Nephron progenitor cell (in vitro differentiated cells): Measurements from ENCODE around the gene PRKCZ.

Source experiments
- DNase-seq: peaks from one replicate; pipeline ENCODE4 v3.0.0; 2021
- H3K27ac Mint-ChIP-seq: 2 replicates; pipeline ENCODE4 v1.8.0; 2021; ENCODE audit warnings: mild to moderate bottlenecking, moderate library complexity, mixed read lengths
- H3K27me3 Mint-ChIP-seq: 2 replicates; pipeline ENCODE4 v1.8.0; 2021; ENCODE audit warnings: mild to moderate bottlenecking, low read depth, mixed read lengths; ENCODE audit not compliant: poor library complexity
- H3K36me3 Mint-ChIP-seq: 2 replicates; pipeline ENCODE4 v1.8.0; 2021; ENCODE audit warnings: low read depth, mixed read lengths
- H3K4me1 Mint-ChIP-seq: 2 replicates; pipeline ENCODE4 v1.8.0; 2021; ENCODE audit warnings: mixed read lengths
- H3K4me3 Mint-ChIP-seq: 2 replicates; pipeline ENCODE4 v1.8.0; 2021; ENCODE audit warnings: mild to moderate bottlenecking, moderate library complexity, mixed read lengths
- H3K9me3 Mint-ChIP-seq: 2 replicates; pipeline ENCODE4 v1.8.0; 2021; ENCODE audit warnings: mild to moderate bottlenecking, moderate library complexity, mixed read lengths
- CTCF ChIP-seq: fragments of 200-600 bp; sonication (generic); IDR thresholded peaks from 2 replicates; pipeline ENCODE4 v1.5.0; 2021; ENCODE audit warnings: antibody characterized with exemption

Gene PRKCZ

DNA sequence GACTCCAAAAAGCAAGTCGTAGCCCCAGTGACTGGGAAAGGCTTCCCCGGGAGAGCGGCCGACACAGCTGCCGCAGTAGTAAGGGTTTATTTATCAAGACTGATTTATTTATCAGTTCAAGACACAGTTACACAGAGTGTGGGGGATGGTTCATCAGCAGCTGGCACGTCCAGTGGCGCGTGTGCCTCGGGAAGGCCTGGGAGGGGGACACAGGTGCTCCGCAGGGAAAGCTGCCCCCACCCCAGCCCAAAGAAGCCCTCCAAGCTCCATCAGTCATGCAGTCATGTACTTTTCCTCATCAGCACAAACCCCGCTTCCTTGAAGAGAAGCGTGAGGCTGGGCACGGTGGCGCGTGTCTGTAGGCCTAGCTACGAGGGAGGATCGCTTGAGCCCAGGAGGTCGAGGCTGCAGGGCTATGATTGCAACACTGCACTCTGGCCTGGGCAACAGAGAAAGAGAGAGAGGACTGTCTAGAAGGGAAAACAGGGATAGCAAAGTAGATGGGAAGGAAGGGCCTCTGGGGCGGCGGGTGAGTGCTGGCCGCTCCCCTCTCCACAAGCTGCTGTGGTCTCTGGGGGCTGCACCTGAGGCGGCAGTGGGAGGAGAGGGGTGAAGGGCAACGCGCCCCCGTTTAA lies 53.2 kb downstream of the PRKCZ start:
- Mint-ChIP-seq H3K27me3 (peaks cover 11% of the 10 kb centered on the region), H3K9me3 (peaks cover 4% of the 10 kb centered on the region), H3K4me3 (peak overlapping the region; percentile 63), H3K4me1 (peaks cover 58% of the 10 kb centered on the region), H3K36me3 (peaks cover 9% of the 10 kb centered on the region), H3K27ac (no peak overlapping the region)
- no peak for TF ChIP-seq CTCF
- DNase-seq: no peak

GRCh38 chr1:2103901-2104590 lies 53.8 kb downstream of the PRKCZ start:
- TF ChIP-seq CTCF: no peak
- H3K4me3 Mint-ChIP-seq: no peak overlapping the region
- peaks cover 6% of the 10 kb centered on the region for H3K36me3 Mint-ChIP-seq
- DNase-seq: no peak
- H3K27me3 Mint-ChIP-seq: peaks cover 11% of the 10 kb centered on the region
- H3K4me1 Mint-ChIP-seq: peaks cover 59% of the 10 kb centered on the region
- peak overlapping the region; percentile 41 for H3K27ac Mint-ChIP-seq
- peaks cover under 1% of the 10 kb centered on the region for H3K9me3 Mint-ChIP-seq

- Mint-ChIP-seq H3K4me3 (no peak overlapping the region), H3K27ac (peak overlapping the region; percentile 41), H3K36me3 (peaks cover 5% of the 10 kb centered on the region), H3K27me3 (peaks cover 11% of the 10 kb centered on the region), H3K4me1 (peaks cover 56% of the 10 kb centered on the region), H3K9me3 (no peaks in the 10 kb centered on the region)
- TF ChIP-seq CTCF: peak; percentile 32
- DNase-seq: peak; percentile 56
These were observed 54.6 kb downstream of the PRKCZ start for GRCh38 chr1:2104621-2105427.

DNA sequence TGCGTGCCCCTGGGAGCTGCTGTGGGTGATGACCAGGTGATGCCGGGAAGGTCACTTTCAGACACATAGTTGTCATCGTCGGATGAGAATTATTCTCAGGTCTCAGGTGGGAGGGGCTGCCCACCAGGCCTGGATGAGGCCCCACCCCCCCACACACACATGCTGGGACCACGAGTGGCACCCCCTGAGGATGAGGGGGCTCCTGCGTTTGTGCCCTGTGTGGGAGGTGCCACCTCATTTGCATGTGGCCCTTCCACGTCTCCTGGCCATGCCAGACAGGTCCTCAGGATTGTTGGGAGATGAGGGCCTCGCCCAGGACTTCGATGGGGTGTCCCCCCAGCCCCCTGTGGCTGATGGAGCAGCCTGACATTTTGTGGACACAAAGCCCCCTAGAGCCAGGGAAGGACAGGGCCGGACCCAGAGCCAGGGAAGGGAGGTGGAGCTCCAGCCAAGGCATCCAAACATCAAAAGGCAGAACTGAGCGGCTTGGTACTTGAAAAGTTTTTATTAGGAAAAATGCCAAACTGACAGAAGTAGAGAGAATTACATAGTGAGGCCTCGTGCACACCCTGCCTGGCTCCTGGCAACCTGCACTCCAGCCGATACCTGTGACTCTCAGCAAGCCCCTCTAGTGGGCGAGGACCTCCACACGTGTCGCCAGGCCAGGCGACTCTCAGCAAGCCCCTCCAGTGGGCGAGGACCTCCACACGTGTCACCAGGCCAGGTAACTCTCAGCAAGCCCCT lies 55.7 kb downstream of the PRKCZ start:
- DNase-seq: no peak
- Mint-ChIP-seq H3K4me1 (peaks cover 48% of the 10 kb centered on the region), H3K4me3 (no peak overlapping the region), H3K27me3 (peaks cover 10% of the 10 kb centered on the region), H3K9me3 (no peaks in the 10 kb centered on the region), H3K27ac (no peak overlapping the region), H3K36me3 (peaks cover 5% of the 10 kb centered on the region)
- no peak for TF ChIP-seq CTCF

- no peaks in the 10 kb centered on the region for H3K9me3 Mint-ChIP-seq
- DNase-seq: no peak
- peaks cover under 1% of the 10 kb centered on the region for H3K36me3 Mint-ChIP-seq
- no peak for TF ChIP-seq CTCF
- H3K4me1 Mint-ChIP-seq: peaks cover 42% of the 10 kb centered on the region
- peaks cover 9% of the 10 kb centered on the region for H3K27me3 Mint-ChIP-seq
- no peak overlapping the region for H3K4me3 Mint-ChIP-seq
- peak overlapping the region; percentile 94 for H3K27ac Mint-ChIP-seq
These were observed 56.6 kb downstream of the PRKCZ start for GRCh38 chr1:2106659-2107405.
